Measurements from ENCODE around the gene PRMT9. TPM values are rescaled to one million over a fixed set of nuclear protein-coding genes. Genes with fewer than 3 reads are reported as not detected.

Gene PRMT9
- total RNA-seq, 1 experiment from 2014 or later: 10.5 TPM

DNA sequence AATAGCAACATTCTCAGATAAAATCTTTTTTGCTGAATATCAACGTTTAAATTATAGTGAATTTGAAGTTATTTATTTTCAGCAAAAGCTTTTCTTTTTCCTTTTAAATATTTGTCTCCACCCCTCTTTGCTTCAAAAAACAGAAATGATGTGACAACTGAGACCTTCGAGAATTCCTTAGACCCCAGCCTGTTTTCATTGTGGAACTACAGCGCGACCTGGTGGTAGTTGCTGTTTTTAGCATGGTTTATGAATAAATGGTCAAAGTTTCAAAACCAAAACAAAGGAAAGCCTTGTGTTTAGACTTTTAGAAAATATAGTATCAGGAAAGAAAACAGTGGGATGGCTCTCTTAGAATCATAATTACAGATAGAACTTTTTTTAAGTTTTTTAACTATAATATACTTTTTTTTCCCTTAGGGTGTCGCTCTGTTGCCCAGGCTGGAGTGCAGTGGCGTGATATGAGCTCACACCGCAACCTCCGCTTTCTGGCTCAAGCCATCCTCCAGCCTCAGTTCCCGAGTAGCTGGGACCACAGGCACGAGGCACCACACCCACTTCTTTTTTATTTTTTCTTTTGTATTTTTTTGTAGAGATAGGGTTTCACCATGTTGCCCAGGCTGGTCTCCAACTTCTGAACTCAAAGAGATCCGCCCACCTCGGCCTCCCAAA lies 93.6 kb downstream of the PRMT9 start:
- Histone ChIP-seq H3T11ph (ENCODE audit: low read length) (no peak overlapping the region), H2BK5ac (ENCODE audit: insufficient read length, low read length) (no peak overlapping the region), H2BK120ac (ENCODE audit: low read depth, low read length, poor library complexity, severe bottlenecking) (no peak overlapping the region), H3K4me2 (ENCODE audit: insufficient read depth, insufficient read length, low read length) (no peak overlapping the region), H3K27ac (ENCODE audit: insufficient read length, low read depth, low read length) (no peak overlapping the region), H3K4me1 (ENCODE audit: insufficient read depth, low read length) (peaks cover 2% of the 10 kb centered on the region), H3K56ac (ENCODE audit: insufficient read length, low read depth, low read length) (no peak overlapping the region), H3K23me2 (ENCODE audit: insufficient read length, low read depth, low read length, poor library complexity, severe bottlenecking) (no peaks in the 10 kb centered on the region), H2BK15ac (ENCODE audit: low read depth, low read length) (no peak overlapping the region), H3K9me3 (ENCODE audit: control insufficient read depth, low read depth, low read length) (no peaks in the 10 kb centered on the region), H3K14ac (ENCODE audit: insufficient read depth, low read length) (no peak overlapping the region), H3K9ac (ENCODE audit: extremely low read depth, insufficient read length, low read length) (no peak overlapping the region), H3K79me1 (ENCODE audit: insufficient read depth, low read depth, low read length, poor library complexity, severe bottlenecking) (no peaks in the 10 kb centered on the region), H4K91ac (ENCODE audit: insufficient read length, low read depth, low read length) (no peak overlapping the region), H2AK5ac (ENCODE audit: insufficient read length, low read length) (no peak overlapping the region), H3K23ac (ENCODE audit: insufficient read length, low read depth, low read length) (no peak overlapping the region), H4K5ac (ENCODE audit: insufficient read length, low read depth, low read length) (no peak overlapping the region), H3K4ac (ENCODE audit: low read depth, low read length) (no peak overlapping the region), H4K8ac (replicated peaks; ENCODE audit: insufficient read length, low read depth, low read length) (no peak overlapping the region), H3K79me2 (ENCODE audit: insufficient read depth, low read length) (no peaks in the 10 kb centered on the region), H2AFZ (ENCODE audit: low read length) (no peak overlapping the region), H3K27me3 (ENCODE audit: insufficient read depth, low read length) (no peaks in the 10 kb centered on the region), H2BK12ac (ENCODE audit: insufficient read length, low read depth, low read length) (no peak overlapping the region), H4K20me1 (ENCODE audit: control insufficient read depth, insufficient read depth, insufficient read length) (no peaks in the 10 kb centered on the region), H2BK20ac (ENCODE audit: low read depth, low read length, poor library complexity, severe bottlenecking) (no peak overlapping the region), H3K18ac (ENCODE audit: insufficient read length, low read depth, low read length) (no peak overlapping the region)
- Mint-ChIP-seq H3K9me3 (peaks cover 0 to 4% of the 10 kb centered on the region in 2 experiments; a peak in 2 of 5 replicates), H3K4me1 (peaks cover 0 to 5% of the 10 kb centered on the region in 2 experiments; a peak in 2 of 4 replicates), H3K27me3 (ENCODE audit: low read depth) (no peaks in the 10 kb centered on the region; the same call in 1 of the 2 replicates), H3K27ac (no peak overlapping the region), H3K4me3 (no peak overlapping the region), H3K36me3 (ENCODE audit: insufficient read depth in 1 of 3, low read depth in 3 of 3) (peaks cover 0 to 2% (median 0%) of the 10 kb centered on the region in 3 experiments; a peak in 2 of 7 replicates)
- TF ChIP-seq, protein P1, sequence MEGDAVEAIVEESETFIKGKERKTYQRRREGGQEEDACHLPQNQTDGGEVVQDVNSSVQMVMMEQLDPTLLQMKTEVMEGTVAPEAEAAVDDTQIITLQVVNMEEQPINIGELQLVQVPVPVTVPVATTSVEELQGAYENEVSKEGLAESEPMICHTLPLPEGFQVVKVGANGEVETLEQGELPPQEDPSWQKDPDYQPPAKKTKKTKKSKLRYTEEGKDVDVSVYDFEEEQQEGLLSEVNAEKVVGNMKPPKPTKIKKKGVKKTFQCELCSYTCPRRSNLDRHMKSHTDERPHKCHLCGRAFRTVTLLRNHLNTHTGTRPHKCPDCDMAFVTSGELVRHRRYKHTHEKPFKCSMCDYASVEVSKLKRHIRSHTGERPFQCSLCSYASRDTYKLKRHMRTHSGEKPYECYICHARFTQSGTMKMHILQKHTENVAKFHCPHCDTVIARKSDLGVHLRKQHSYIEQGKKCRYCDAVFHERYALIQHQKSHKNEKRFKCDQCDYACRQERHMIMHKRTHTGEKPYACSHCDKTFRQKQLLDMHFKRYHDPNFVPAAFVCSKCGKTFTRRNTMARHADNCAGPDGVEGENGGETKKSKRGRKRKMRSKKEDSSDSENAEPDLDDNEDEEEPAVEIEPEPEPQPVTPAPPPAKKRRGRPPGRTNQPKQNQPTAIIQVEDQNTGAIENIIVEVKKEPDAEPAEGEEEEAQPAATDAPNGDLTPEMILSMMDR (conservative IDR thresholded peaks at IDR 0.05): peak; percentile 88
- no CpG with 5 or more reads among the region's 12 CpGs for WGBS (ENCODE audit: extremely low coverage, insufficient read length, low lambda C conversion rate)
- peak; percentile 51 for DNase-seq

All from H9 (cell line).